PFSK-1 (cell line): ENCODE measurements around the gene FOXK2.

ENCODE experiments used
- FOXP2 ChIP-seq: optimal IDR thresholded peaks from 2 replicates; pipeline ENCODE3; 2011; ENCODE audit warnings: borderline replicate concordance, control low read depth, inconsistent platforms; ENCODE audit not compliant: insufficient read depth; ENCODE audit errors: extremely low read length, extremely low read depth
- POLR2AphosphoS5 ChIP-seq: IDR thresholded peaks from 2 replicates; pipeline ENCODE4 v1.6.1; 2012; ENCODE audit warnings: low read depth, mild to moderate bottlenecking, control low read depth, low read length, moderate library complexity
- SIN3A ChIP-seq: IDR thresholded peaks from 2 replicates; pipeline ENCODE4 v1.6.1; 2012; ENCODE audit warnings: mild to moderate bottlenecking, low read length, moderate library complexity, borderline replicate concordance; ENCODE audit not compliant: insufficient read depth
- TAF1 ChIP-seq: IDR thresholded peaks from 2 replicates; pipeline ENCODE4 v1.6.1; 2012; ENCODE audit warnings: low read length, control low read depth, borderline replicate concordance; ENCODE audit not compliant: insufficient read depth
- TF ChIP-seq, protein P1 (sequence below), 2 experiments: IDR thresholded peaks; 2 replicates each; pipeline versions ENCODE4 v1.6.1 to v1.8.0; 2011 to 2012; ENCODE audit warnings: low read depth in 2 of 2, low read length in 2 of 2, control low read depth in 1 of 2, inconsistent platforms in 1 of 2, mild to moderate bottlenecking in 1 of 2, moderate library complexity in 1 of 2; ENCODE audit not compliant: insufficient read depth in 1 of 2

Gene FOXK2

DNA sequence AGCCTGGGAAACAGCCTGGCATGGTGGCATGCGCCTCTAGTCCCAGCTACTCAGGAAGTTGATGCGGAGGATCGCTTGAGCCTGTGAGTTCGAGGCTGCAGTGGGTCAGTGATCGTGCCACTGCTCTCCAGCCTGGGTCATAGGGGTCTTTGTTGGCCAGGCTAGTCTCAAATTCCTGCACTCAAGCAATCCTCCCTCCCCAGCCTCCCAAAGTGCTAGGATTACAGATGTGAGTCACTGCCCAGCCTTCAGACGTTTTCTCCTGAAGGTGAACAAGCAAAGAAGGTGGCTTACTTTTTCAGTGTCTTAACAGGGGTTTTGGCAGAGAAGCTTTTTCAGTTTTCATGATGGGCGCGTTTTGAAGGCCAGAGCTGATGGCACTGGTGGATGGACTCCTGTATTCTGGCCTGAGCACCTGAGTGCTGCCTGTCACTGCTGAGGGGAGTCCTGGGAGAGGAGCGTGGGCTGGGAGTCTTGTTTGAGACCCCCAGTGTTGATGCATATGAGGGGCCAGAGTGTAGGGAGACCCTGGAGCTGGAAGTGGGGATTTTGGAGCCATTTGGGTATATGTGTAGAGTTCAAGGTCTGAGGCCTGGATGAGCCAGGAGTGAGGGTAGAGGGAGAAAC is 41.4 kb downstream of the FOXK2 start:
- TF ChIP-seq SIN3A (no peak), POLR2AphosphoS5 (no peak), TAF1 (no peak), FOXP2 (no peak)
- TF ChIP-seq, protein P1, sequence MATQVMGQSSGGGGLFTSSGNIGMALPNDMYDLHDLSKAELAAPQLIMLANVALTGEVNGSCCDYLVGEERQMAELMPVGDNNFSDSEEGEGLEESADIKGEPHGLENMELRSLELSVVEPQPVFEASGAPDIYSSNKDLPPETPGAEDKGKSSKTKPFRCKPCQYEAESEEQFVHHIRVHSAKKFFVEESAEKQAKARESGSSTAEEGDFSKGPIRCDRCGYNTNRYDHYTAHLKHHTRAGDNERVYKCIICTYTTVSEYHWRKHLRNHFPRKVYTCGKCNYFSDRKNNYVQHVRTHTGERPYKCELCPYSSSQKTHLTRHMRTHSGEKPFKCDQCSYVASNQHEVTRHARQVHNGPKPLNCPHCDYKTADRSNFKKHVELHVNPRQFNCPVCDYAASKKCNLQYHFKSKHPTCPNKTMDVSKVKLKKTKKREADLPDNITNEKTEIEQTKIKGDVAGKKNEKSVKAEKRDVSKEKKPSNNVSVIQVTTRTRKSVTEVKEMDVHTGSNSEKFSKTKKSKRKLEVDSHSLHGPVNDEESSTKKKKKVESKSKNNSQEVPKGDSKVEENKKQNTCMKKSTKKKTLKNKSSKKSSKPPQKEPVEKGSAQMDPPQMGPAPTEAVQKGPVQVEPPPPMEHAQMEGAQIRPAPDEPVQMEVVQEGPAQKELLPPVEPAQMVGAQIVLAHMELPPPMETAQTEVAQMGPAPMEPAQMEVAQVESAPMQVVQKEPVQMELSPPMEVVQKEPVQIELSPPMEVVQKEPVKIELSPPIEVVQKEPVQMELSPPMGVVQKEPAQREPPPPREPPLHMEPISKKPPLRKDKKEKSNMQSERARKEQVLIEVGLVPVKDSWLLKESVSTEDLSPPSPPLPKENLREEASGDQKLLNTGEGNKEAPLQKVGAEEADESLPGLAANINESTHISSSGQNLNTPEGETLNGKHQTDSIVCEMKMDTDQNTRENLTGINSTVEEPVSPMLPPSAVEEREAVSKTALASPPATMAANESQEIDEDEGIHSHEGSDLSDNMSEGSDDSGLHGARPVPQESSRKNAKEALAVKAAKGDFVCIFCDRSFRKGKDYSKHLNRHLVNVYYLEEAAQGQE (IDR thresholded peaks at IDR 0.05; ENCODE audit: insufficient read depth in 1 of 2, low read depth in 2 of 2, low read length in 2 of 2) = no peak

DNA sequence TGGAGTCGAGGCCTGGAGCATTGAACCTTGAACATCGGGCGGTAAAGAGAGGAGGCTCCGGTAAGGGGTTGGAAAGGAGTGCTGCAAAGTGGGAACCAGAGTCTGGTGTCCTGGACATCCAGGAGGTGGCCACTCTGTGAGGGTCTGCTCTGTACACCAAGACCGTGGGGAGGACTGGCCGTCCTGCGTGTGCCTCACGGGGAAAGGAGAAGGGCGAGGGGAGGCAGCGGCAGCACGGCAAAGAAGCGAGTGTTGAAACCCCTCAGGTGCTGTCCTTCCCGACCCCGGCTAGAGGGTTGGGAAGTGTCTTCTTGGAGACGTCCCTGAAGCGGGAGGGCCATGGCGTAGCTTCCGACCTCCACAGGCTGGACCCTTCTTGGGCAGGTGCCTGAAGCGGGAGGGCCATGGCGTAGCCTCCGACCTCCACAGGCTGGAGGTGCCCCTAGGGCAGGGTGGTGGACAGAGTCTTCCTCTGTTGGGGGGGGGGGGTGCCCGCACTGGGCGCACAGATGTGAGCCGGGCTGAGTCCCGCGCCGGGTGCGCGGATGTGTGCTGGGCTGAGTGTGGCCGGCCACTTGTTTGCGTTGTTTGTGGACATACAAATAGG is 42.0 kb downstream of the FOXK2 start:
- TF ChIP-seq, protein P1 (IDR thresholded peaks at IDR 0.05; ENCODE audit: insufficient read depth in 1 of 2, low read depth in 2 of 2, low read length in 2 of 2) = no peak
- TF ChIP-seq SIN3A (no peak), TAF1 (no peak), FOXP2 (no peak), POLR2AphosphoS5 (no peak)

DNA sequence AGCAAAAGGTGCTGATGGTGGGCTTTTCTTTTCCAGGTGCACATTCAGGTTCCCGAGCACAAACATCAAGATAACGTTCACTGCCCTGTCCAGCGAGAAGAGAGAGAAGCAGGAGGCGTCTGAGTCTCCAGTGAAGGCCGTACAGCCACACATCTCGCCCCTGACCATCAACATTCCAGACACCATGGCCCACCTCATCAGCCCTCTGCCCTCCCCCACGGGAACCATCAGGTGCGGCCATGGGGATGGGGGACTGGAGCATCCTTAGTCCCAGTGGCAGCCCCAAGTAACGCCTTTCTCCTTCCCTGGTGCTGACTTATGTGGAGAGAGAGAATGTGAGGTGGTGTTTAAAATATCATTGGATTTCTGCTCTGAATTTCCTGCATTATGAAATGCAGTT is 43.8 kb downstream of the FOXK2 start:
- TF ChIP-seq SIN3A = no peak
- TF ChIP-seq, protein P1 (IDR thresholded peaks at IDR 0.05; ENCODE audit: insufficient read depth in 1 of 2, low read depth in 2 of 2, low read length in 2 of 2) = no peak
- TF ChIP-seq TAF1 = no peak
- no peak for TF ChIP-seq POLR2AphosphoS5
- TF ChIP-seq FOXP2 = no peak

DNA sequence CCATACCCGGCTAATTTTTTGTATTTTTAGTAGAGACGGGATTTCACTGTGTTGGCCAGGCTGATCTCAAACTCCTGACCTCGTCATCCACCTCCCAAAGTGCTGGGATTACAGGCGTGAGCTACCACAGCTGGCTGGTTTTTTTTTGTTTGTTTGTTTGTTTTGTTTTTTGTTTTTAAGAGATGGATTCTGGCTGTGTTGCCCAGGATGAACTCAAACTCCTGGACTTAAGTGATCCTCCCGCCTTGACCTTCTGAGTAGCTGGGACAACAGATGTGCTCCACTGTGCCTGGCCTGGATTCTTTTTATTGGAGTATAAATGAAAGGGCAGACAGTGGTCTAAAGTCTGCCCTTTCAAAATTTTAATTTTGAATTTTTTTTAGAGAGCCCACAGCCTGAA is 44.7 kb downstream of the FOXK2 start:
- TF ChIP-seq FOXP2 (no peak), SIN3A (no peak), TAF1 (no peak), POLR2AphosphoS5 (no peak)
- TF ChIP-seq, protein P1 (IDR thresholded peaks at IDR 0.05; ENCODE audit: insufficient read depth in 1 of 2, low read depth in 2 of 2, low read length in 2 of 2) = no peak
